HG03460 (cell line): Measurements from ENCODE around the gene P3R3URF.

ENCODE experiments used
- ATAC-seq: cut with Tn5 transposase; IDR thresholded peaks from one replicate; pipeline ENCODE4 v1.9.1; 2021; ENCODE audit not compliant: unreplicated experiment

P3R3URF gene

DNA sequence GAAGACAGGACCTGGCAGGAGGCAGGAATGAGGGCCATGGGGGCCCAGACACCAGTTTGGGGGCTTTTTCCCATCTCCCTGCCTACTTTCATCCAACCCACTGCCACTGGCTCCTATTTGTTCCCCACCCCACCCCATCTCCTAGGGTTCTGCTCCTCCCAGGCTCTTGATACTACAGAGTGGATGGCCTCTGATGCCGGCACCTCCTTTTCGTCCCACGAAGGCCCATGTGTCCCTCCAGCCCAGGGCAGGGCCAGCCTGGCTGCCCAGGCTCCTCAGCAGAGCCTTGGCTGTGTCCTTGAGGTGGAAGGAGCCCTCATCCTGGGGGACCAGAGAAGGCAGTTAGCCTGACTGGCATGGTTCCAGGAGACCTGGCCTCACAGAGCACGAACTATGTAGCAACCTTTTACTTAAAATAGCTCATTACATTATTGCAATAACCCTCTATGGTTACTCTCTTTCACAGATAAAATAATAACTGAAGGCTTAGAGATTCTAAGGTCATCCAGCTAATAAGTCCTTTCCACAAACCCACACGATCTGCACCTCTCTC, 18.4 kb upstream of the P3R3URF start:
- no peak for ATAC-seq

DNA sequence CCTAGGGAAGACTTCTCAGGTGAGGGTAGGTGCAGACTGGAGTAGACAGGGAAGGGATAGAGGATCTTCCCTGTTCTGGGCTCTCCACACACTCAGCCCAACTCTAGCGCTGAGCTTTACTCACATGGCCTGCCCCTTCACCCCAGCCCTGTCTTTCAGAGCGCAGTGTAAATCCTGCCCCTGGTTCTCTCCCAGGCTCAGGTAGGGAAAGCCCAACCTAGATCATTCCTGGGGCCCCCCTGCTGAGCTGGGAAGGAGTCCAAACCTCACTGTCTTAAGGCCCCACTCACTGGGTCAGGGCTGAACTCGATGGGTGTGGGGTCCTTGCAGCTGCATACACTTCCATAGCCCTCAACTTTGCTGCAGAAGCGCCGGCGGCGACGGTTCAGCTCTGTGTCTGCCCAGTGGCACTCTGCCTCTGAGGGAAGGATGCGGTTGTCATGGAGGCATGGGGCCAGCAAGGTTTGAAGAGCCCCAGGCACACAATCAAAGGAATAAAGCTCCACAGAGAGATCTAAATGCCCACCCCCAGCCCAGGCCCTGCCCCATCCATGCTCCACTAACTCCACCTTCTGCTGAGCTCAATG, 17.8 kb upstream of the P3R3URF start:
- ATAC-seq = no peak

DNA sequence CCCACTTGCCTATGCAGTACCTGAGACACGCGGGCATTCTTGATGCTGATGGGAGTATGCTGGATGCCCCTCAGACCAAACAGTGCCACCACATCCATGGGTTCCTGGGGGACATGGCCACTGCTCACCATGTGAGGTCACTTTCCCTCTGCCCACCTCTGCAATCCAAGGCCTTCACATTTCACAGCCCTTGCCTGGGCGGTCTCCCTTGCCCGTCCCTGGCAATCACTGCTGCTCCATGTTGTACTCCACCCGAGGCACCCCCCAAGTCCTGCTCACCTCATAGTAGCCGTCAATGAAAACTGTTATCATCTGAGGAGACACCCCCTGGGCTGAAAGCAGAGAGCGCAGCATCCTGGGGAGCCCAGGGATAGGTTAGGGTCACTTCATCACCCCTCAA, 17.0 kb upstream of the P3R3URF start:
- no peak for ATAC-seq

DNA sequence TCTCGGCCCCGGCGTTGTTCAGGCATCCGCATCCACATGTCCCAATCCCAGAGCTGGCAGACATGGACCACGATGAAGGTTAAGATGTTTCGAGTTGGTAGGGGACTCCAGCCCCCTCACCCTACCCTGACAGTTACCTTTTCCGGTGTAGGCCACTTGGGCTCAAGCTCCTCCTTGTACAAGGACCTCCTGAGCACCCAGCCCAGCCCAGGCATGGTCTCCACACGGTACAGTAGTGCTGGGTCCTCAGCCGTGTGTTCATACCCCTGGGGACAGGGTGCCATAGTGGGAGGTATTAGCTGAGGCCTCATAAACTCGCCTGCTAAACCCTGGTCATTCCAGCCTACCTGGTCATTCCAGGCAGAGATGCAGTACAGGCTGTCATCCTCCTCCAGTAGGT, 15.9 kb upstream of the P3R3URF start:
- no peak for ATAC-seq

DNA sequence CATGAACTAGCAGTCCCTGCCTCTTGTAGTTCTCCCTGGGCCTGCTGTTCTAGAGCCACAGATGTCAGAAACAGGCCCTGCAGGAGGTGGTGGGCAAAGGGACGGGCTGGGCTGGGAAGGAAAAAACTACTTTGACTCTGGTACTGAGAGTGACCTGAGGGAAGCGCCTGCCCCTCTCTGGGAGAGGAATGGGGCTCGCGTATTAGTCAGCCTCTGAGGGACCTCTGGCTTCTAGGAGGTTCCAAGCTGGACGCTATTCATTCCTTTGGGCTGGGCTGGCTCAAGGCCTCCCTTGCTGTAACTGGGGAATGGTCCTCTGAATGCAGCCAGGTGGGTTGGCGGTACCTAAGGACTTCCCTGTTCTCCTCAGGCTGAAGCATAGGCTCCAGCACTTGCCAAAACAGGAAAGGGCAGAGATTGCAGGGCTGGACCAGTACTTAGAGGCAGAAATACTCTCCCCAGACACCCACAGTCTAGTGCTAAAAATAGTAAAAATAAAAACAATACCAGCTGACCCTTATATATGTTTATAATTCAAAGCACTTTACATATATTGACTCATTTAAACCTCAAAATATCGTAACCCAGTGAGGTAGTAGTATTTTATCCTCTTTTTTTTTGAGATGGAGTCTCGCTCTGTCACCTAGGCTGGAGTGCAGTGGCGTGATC, 14.9 kb upstream of the P3R3URF start:
- no peak for ATAC-seq

DNA sequence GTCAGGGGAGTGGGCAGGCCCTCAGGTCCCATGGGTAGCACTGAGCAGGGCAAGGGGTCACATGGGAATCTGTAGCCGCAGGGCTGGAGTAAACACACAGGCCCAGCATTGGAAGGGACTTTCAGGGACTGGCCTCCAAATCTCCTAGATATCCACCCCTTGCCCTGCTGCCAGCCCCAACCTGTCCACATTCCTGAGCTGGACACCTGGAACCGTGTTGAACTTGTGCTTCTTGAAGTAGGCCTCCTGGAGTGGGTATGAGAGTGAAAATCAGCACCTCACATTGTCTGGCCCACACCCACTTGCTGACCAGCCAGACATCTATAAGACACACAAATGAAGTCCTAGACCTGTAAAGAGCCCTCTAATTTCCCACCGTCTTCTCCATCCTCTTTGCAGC, 14.3 kb upstream of the P3R3URF start:
- ATAC-seq = no peak

DNA sequence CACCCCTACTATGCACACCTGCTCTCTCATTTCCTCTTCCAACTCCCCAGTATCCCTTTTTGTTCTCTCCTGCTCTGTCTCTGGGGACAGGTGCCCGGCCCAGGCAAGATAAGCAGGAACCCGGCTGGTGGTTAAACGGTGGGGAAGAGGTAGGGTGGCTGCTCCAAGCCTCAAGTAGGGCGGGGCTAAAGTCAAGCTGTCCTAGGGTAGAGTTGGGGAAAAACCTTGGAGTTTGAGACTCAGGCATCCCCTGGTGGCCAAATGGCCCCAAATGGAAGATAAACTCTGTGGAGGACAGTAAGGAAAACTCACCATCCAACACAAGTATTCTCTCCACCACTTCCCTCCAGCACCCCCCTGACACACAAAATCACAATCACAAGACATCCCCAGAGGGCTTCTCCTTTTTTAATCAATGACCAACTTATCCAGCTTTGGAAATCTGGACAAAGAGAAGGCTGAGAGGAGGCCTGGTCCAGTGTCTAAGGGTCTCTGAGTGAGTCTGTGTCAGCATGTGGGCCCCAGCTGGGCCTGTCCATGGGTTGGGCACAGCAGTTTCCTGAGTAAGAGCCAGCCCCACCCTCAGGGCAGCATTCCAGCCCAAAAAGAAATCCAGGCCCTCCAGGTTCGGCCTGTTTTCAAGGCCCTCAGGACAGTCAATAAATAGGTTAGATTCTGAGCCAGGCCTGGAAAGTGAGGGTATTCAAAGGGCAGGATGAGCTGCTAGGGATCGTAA, 12.2 kb upstream of the P3R3URF start:
- ATAC-seq = no peak

DNA sequence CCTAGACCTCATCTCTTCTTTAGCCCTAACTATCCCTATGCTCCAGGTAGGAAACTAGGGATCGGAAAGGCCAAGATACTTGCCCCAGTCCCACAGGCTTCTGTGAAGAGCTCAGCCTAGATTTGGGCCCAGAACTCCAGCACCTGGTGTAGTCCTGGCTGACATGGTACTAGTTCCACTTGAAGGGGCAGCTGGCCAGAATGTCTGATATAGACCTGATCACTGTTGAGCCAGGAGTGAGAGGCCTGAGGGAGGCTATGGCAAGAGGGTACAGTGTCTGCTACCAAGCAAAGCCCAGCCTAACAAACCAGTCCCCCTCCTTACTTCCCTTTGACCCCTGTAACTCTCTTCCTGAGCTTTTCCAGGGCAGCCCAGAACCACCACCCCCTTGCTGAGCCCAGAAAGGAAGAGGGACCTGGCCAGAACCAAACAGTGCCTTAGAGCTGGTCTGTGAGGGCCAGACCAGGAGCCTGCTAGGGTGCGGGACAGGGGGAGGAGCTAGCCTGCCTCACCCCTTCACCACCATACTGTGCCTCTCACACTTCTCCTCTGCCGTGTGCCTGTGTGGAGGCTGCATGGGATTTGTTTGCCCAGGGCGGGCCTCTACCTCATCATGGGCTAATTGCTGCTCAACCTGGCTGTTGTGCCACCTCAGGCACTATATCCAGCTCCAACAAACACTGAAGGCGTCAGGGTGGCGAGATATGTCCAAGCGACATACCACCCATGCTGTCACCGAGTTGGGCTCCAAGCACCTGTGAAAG, 11.0 kb upstream of the P3R3URF start:
- ATAC-seq = no peak

DNA sequence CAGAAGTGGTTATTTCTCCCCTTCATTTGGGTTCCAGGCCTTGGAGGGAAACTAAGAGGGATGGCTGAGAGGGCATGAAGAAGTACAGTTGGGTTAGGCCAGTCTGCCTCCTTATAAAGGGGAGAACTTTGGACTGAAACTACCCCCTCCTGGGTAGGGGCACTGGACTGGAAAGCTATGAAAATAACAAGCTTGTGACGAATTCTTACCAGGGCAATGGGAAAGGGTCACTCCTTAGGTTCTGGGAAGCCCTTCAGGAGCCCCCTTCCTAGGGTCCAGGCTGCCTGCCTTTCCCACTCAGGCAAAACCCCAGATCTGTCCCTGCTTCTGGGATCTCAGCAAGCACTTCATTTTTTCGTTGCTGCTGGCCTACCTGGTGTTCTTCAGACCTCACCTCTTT, 9.8 kb upstream of the P3R3URF start:
- ATAC-seq = no peak

DNA sequence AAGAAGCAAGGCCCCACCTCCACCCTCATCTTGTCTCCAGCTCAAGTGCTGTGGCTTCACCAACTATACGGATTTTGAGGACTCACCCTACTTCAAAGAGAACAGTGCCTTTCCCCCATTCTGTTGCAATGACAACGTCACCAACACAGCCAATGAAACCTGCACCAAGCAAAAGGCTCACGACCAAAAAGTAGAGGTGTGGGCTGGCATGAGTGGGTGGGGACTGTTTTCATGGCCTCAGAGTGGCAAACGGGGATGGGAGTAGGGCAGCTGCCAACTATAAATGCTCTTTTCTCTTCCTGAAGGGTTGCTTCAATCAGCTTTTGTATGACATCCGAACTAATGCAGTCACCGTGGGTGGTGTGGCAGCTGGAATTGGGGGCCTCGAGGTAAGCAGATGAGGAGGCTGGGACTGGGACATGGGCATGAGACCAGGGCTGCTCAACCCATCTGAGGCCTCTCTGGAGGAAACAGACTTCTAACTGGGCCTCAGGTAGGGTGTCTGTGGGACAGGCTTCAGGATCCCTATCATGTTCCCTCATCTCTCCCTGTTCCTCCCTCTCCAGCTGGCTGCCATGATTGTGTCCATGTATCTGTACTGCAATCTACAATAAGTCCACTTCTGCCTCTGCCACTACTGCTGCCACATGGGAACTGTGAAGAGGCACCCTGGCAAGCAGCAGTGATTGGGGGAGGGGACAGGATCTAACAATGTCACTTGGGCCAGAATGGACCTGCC, 8.8 kb upstream of the P3R3URF start:
- no peak for ATAC-seq

DNA sequence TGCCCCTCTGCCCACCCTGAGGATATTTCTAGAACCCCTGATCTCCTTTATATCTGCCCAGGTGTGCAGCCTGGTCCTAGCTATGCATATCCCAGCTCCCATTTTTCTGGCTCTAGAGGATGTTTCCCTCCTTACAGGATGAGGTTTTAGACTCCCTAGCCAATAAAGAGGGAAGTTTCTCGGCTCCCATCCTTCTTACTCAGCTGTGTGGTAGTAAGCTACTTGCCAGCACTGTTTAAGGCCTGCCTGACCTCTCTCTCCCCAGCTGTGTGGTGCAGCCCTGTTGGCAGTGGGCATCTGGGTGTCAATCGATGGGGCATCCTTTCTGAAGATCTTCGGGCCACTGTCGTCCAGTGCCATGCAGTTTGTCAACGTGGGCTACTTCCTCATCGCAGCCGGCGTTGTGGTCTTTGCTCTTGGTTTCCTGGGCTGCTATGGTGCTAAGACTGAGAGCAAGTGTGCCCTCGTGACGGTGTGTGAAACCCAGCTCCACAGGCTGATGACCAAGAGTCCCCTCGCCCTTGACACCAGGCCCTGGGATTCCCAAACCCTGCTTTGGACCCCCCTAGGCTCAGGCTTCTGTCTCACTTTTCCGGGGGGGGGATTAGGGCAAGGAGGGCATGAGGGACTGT, 7.8 kb upstream of the P3R3URF start:
- no peak for ATAC-seq

DNA sequence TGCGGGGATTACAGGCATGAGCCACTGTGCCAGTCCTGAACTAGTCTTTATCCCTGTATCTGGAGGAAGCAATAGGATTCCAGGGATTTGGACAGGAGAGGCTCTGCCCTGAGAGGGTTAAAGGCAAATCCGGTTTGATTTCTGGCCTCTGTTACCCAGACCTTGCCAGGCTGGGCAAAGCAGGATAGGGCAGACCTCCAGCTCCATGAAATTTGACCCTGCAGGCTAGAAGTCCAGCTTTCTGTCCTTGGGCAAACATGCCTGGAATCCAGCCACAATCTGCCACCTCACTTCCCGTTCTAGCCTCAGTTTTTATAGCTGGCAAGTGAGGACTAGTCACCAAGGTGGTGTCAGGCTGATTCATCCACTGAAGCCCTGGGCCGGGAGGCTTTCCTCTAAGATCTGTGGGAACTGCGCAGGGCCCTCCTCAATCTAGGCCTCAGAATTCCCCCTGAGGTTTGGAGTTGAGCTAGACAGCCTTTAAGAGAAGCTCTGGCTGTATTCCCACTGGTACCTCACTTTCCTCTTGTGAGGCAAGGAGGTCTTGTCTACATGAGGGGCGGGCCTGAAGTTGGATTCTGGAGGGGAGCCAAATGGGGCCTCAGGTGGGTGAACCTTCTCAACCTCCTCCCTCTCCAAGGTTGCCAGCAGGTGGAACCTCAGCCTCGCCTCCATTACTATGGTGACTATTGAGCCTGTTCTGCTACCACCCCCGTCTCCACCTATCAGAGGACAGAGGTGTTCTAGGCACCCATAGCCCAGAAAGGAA, 7.0 kb upstream of the P3R3URF start:
- no peak for ATAC-seq

DNA sequence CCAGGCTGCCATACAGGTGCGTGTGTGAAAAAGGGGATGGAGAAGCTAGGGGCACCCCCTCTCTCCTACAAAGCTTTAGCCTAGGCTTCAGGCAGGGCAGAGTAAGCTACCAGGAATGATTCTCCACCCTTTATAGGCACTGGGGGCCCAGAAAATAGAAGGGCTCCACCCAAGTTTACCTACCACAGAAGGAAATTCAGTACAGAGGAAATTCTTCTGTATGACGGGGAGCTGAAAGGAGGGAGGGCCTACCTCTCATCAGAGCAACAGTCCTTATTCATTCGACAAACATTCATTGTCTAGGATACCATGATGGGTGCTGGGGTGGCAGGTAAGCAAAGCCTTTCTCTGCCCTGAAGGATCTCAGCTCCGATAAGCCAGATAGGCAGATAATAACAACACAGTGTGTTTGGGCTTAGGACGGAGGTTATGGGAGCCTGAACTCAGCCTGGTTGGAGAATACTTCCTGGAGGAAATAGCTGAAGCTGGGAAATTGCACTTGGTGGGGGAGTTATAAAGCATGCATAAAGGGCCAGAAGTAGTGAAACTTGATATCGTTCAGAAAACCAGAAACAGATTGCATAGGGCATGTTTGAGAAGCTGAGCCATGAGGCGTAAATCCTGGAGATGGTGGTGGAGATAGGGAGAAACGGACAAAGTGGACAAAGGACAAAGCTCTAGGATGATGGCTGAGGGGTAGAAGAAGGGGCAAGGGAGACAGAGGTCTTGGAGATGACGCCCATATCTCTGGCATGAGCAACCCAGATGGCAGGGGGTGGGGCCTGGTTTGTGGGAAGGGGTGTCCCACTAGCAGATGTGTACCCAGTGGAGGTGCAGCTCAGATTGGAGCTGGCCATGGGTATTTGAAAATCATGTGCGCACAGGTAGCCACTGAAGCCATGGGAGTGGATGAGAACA, 5.3 kb upstream of the P3R3URF start:
- no peak for ATAC-seq

DNA sequence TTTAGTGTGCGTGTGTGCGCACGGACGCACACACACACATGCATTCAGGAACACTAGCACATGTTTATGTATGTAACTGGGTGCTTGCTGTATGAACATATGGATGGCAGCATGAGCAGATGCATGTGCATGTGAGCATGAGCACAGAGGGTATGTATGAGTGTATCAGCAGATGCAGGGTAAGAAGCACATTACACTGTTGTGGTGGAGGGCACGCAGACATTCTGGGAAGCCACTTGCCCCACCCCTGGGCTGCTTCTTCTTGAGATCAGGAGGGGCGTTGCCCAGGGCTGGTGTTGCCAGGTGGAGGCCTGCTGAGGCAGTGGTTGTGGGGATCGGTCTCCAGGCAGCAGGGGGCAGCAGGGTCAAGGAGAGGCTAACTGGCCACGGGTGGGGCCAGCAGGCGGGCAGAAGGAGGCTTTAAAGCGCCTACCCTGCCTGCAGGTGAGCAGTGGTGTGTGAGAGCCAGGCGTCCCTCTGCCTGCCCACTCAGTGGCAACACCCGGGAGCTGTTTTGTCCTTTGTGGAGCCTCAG, 3.9 kb upstream of the P3R3URF start:
- ATAC-seq = no peak

DNA sequence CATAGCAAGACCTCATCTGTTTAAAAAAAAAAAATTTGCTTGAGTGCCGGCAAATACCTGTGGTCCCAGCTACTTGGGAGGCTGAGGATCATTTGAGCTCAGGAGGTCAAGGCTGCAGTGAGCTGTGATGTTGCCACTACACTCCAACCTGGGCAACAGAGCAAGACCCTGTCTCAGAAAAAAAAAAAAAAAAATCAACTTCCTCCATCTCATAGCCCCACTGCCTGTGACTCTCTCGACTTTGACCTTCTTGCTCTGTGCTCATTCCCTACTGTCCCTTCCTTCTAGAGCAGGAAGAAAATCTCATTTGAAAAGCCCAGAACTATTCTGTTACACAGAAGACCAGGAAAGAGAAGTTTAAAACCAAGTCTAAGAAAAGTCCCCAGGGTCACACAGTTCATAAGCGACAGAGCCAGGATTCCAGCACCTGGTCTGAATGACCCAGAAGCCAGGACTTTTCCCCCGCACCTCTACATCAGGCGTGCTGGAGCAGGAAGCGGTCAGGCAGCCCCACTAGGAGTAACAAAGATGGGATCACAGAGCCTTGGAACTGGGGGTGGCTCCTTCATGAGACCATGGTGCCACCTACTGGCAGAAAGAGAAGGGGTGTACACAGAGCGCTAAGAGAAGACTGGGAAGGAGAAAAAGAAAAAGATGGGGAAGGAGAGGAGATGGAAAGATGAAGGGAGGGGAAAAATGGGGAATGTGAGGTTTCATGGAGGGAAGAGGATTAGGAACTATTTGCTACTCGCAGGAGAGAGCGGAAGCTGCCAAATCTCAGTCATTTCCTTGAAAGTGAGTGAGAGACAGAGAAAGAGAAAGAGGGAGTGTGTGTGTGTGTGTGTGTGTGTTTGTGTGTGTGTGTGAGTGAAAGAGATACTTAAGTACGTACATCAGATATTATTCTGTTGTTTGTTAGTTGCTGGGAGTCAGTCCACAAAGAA, 3.1 kb upstream of the P3R3URF start:
- no peak for ATAC-seq

DNA sequence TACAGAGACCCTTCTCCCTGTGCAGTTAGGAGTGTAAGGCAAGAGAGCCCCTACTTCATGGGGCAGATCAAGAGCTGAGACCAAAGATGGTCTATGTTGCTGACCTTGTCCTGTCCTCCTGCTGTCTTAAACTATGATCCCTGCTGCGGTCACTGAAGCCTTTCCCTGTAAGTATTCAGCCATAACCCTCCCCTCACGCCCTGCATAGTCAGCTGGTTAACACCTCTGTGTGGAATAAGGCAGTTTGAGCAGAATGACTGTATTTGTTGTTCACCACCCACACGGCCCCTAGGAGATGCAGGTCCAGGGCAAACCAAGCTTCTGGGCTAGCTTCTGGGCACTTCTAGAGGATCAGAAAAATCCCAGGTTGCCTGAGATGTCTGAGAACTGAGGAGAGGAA, 1.0 kb downstream of the P3R3URF start:
- ATAC-seq = no peak
